ENCODE data around the gene ZNF473. TPM values are rescaled to one million over a fixed set of nuclear protein-coding genes. Genes with fewer than 3 reads are reported as not detected.

Gene ZNF473
- total RNA-seq, 1 donor from 2014 or later: 2.4 TPM

- no peak for DNase-seq
- TF ChIP-seq CTCF (IDR thresholded peaks at IDR 0.05; ENCODE audit: borderline replicate concordance): no peak
- Histone ChIP-seq H3K27me3 (ENCODE audit: low read depth) (no peaks in the 10 kb centered on the region), H3K9me3 (replicated peaks) (no peaks in the 10 kb centered on the region), H3K36me3 (peaks cover 75% of the 10 kb centered on the region), H3K27ac (replicated peaks) (no peak overlapping the region), H3K4me1 (no peaks in the 10 kb centered on the region), H3K4me3 (no peak overlapping the region)
- intact Hi-C loops (cut with micrococcal nuclease): loop anchor here (5.0 kb wide), 1 partner anchor 45 kb away; no protein-coding TSS in a partner anchor
Measured at GRCh38 chr19:49981603-49982593, 43.9 kb upstream of the ZNF473 start.

DNA sequence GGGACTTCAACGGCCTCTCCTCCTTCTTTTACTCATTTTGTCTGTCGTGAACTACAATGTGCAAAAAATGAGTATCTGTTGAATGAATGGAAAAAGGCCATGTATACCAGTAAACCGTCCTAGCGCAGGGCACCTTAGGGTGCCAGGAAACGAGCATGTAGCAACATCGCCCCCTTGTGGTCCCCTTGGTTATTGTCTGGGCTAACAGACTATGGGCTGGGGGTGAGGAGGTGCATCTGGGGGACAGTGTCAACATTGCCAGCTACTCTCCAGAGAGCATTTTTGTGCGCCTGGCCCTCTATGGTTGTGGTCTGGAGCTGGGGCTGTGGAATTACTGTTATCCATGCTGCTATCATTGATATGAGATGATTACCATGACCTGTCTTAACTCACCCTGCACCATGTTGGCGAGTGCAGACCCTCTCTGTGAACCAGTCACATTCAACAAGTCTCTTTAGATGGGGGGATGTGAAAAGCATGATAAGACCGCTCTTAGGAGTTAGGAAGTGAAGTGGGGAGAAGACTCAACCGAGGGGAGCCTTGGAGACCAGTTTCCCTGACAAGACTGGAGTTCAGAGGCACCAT, 42.1 kb upstream of the ZNF473 start:
- no peak overlapping the region for H3K27ac ChIP-seq (replicated peaks)
- intact Hi-C loops (cut with micrococcal nuclease): loop anchor here (5.0 kb wide), 1 partner anchor 46 kb away; no protein-coding TSS in a partner anchor
- peaks cover 73% of the 10 kb centered on the region for H3K36me3 ChIP-seq
- H3K9me3 ChIP-seq (replicated peaks): no peaks in the 10 kb centered on the region
- TF ChIP-seq CTCF (IDR thresholded peaks at IDR 0.05; ENCODE audit: borderline replicate concordance): peak; percentile 81
- H3K27me3 ChIP-seq (ENCODE audit: low read depth): no peaks in the 10 kb centered on the region
- peak; percentile 32 for DNase-seq
- no peaks in the 10 kb centered on the region for H3K4me1 ChIP-seq
- no peak overlapping the region for H3K4me3 ChIP-seq

GRCh38 chr19:49984491-49984890, 41.3 kb upstream of the ZNF473 start:
- no peak for TF ChIP-seq CTCF (IDR thresholded peaks at IDR 0.05; ENCODE audit: borderline replicate concordance)
- no peaks in the 10 kb centered on the region for H3K27me3 ChIP-seq (ENCODE audit: low read depth)
- intact Hi-C loops (cut with micrococcal nuclease): loop anchor here (5.0 kb wide), 1 partner anchor 47 kb away; no protein-coding TSS in a partner anchor

DNA sequence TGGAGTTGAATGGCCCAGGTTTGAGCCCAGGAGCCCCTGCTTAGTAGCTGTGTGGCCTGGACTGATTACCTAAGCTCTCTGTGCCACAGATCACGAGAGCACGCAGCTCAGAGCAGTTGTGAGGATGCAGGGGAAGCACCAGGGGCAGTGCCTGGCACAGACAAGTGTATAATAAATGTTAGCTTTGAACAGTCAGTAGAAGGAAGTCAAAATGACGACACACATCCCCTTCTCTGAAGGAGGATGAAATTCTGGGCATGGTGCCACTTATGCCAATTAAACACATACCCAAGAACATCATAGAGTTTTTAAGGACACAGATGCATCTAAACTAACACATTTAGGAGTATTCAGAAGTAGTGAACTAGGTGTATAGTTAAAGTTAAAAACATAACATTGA, 39.9 kb upstream of the ZNF473 start:
- intact Hi-C loops (cut with micrococcal nuclease): no loop called here
- H3K36me3 ChIP-seq: peaks cover 85% of the 10 kb centered on the region
- no peak overlapping the region for H3K27ac ChIP-seq (replicated peaks)
- no peak for TF ChIP-seq CTCF (IDR thresholded peaks at IDR 0.05; ENCODE audit: borderline replicate concordance)
- H3K27me3 ChIP-seq (ENCODE audit: low read depth): no peaks in the 10 kb centered on the region
- no peak overlapping the region for H3K4me3 ChIP-seq
- no peaks in the 10 kb centered on the region for H3K4me1 ChIP-seq
- no peak for DNase-seq
- no peaks in the 10 kb centered on the region for H3K9me3 ChIP-seq (replicated peaks)

More at GRCh38 chr19:49984491-49984890, 41.3 kb upstream of the ZNF473 start:
- H3K36me3 ChIP-seq: peaks cover 76% of the 10 kb centered on the region
- no peak overlapping the region for H3K4me3 ChIP-seq
- no peak overlapping the region for H3K27ac ChIP-seq (replicated peaks)
- H3K9me3 ChIP-seq (replicated peaks): no peaks in the 10 kb centered on the region
- H3K4me1 ChIP-seq: no peaks in the 10 kb centered on the region
- DNase-seq: no peak

- DNase-seq: no peak
- H3K27me3 ChIP-seq (ENCODE audit: low read depth): no peaks in the 10 kb centered on the region
- H3K4me3 ChIP-seq: no peak overlapping the region
- no peak overlapping the region for H3K27ac ChIP-seq (replicated peaks)
- H3K36me3 ChIP-seq: peaks cover 86% of the 10 kb centered on the region
- no peaks in the 10 kb centered on the region for H3K4me1 ChIP-seq
- H3K9me3 ChIP-seq (replicated peaks): no peaks in the 10 kb centered on the region
- intact Hi-C loops (cut with micrococcal nuclease): no loop called here
- TF ChIP-seq CTCF (IDR thresholded peaks at IDR 0.05; ENCODE audit: borderline replicate concordance): no peak
Measured at GRCh38 chr19:49986354-49986753, 39.5 kb upstream of the ZNF473 start.

Measured in left ventricle myocardium inferior (tissue), 1 donor.